ENCODE data around the gene TMEM62.
A peak's percentile ranks its signal among the peaks of the same experiment; 100 is the strongest.

Gene TMEM62

DNA sequence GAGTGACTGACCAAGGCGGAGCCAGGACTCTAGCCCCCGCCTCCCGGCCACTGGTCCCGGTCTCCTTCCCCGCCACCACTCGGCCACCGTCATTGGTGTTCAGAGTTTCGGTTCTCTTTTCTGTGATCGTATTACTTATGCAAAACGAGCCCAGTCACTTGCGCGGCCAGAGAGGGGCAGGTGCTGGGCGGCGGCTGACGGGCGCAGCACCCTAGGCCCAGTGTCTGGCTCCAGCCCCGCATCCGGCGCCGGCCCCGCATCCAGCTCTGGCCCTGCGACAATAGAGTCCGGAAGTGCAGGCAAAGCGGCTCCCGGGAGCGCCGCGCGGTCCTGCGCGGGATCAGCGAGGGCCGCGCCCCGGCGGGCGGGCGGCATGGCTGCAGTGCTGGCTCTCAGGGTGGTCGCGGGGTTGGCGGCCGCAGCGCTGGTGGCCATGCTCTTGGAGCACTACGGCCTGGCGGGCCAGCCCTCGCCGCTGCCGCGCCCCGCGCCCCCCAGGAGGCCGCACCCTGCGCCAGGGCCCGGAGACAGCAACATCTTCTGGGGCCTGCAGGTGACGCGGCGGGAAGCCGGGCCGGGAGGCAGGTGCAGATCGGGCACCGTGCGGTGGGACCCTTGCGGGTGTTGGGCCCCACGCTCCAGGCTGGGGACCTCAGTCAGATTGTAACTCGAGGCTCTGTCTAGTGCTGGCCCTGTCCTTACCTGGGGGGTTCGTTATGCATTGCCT, at the start of gene TMEM62:
Gene TMEM62, plus strand, starts transcription at position 157 of the 727 bp plus-strand sequence. Its CDS starts 217 bp downstream, at position 374.
- peak; percentile 8 for DNase-seq

DNA sequence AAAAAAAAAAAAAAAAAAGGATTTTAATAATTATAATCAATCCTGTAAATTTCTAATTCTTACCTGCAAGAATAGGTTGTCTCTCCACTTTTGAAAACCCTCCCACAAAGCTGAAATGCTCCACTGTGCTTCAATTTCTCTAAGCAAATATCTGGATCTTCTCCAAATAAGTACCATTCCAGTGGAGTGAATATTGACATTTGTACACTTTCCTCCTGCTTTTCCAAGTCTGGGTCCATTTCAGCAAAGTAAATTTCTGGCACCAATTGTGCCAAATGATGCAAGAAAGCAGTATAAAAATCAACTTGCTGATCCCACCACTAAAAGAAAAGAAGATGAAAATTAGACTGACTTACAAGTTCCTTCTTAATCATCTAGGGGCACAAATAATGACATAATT, 47.5 kb upstream of the TMEM62 start:
- no peak for DNase-seq

DNA sequence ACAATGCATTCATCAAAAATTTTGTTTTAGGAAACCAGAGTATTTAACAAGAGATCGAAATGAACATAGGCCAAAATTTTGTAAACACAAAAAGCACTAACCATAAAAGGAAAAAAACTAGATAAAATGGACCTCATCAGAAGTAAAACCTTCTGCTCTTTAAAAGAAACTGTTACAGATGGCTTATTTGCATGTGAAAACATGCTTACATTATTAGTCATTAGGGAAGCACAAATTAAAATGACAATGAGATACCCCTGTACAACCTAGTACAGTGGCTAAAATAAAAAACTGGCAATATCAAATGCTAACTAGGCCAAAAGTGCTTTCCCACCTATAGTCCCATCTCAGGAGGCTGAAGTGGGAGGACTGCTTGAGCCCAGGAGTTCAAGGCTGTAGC, 46.8 kb upstream of the TMEM62 start:
- no peak for DNase-seq

DNA sequence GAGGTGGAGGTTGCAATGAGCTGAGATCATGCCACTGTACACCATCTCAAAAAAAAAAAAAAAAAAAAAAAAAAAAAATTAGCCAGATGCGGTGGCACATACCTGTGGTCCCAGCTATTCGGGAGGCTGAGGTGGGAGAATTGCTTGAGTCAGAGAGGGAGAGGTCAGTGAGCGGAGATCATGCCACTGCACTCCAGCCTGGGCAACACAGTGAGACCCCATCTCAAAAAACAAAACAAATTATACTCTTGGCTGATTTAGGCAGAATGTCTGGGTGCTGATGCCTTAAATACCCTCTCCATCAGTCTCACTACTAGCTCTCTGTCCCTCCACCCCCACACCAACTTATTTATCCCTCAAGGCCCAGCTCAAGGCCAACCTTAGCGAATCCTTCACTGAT, 41.5 kb upstream of the TMEM62 start:
- DNase-seq: no peak

DNA sequence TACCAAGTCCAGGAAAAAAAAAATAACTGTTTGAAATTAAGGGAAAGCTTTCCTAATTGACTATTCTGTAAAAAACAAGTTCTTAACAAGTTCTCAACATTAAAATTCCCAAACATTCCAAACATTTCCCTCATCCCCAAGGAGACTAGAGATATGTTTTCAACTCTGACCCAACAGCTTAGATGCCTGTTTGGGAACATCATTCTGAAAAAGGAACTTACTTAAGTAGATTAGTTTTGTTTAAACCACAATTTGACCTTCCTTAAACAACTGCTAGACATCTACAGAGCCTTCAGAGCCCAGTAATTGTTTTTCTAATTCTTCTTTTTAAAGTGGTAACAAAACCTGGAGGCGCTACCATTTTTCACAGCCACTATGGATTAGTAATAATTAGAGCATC, 40.4 kb upstream of the TMEM62 start:
- DNase-seq: no peak

DNA sequence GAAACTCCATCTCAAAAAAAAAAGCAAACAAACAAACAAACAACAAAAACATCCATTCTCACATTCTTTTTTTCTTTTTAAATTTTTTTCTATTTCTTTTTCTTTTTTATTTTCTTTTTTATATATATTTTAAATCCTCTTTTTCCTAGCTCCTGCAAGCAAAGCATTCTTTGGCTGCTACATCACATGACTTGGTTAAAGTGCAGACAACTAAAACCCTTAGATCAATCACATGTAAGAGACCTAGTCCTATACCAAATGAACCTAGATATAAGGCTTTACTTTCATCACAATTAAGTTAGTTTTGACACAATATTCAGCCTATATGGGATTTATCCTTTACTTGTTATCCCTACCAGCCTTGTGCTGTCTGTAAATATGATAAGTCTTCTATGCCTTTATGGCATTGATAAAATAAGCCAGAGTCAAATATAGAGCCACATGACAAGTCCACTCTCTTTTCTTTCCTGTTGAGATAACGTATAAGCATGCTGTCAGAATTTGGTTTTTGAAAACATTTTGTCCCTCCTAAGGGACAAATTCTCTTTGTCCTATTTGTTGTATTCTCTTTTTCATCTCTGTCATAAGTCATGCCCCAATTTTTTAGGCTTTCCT, 38.9 kb upstream of the TMEM62 start:
- no peak for DNase-seq

DNA sequence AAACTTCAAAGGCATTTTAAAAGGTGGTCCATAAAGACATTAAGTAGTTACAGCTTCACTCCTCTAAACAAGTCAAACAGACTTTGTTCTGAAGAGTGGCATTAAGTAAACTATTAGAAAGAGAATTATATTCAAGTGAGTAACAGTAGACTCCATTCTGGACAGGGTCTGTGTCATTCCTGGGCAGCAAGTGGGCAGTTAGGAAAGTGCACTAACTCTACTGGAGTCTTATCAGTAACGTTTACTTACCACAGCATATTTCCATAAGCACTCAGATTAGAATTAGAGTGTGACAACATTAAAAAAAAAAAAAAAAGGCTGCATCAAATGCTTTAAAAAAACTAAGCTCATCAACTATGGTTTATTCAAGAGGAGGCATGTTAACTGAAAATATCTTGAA, 38.1 kb upstream of the TMEM62 start:
- no peak for DNase-seq

DNA sequence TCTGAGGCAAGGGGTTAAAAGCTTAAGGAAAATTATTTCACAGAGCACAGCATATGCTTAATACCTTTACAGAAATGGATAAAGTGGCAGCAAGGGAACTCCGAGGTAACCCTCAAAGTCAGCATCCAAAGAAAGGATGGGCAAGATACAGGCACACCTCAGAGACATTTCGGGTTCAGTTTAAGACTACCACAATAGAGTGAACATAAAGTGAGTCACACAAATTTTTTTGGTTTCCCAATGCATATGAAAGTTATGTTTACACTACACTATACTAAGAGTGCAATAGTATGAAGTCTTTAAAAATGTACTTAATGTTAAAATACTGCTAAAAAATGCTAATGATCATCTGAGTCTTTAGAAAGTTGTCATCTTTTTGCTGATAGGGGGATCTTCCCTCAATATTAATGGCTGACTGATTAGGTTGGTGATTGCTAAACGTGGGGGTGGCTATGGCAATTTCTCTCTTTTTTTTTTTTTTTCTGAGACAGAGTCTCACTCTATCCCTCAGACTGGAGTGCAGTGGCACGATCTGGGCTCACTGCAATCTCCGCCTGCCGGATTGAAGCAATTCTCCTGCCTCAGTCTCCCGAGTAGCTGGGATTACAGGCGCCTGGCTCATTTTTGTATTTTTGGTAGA, 37.6 kb upstream of the TMEM62 start:
- no peak for DNase-seq

DNA sequence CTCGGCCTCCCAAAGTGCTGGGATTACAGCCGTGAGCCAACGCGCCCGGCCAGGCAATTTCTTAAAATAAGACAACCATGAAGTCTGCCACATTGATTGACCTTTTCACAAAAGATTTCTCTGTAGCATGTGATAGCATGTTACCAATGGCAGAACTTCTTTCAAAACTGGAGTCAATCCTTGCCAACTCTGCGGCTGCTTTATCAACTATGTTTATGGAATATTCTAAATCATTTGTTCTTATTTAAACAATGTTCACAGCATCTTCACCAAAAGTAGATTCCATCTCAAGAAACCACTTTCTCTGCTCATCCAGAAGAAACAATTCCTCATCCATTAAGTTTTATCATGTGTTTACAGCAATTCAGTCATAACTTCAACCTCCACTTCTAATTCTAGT, 37.0 kb upstream of the TMEM62 start:
- no peak for DNase-seq

DNA sequence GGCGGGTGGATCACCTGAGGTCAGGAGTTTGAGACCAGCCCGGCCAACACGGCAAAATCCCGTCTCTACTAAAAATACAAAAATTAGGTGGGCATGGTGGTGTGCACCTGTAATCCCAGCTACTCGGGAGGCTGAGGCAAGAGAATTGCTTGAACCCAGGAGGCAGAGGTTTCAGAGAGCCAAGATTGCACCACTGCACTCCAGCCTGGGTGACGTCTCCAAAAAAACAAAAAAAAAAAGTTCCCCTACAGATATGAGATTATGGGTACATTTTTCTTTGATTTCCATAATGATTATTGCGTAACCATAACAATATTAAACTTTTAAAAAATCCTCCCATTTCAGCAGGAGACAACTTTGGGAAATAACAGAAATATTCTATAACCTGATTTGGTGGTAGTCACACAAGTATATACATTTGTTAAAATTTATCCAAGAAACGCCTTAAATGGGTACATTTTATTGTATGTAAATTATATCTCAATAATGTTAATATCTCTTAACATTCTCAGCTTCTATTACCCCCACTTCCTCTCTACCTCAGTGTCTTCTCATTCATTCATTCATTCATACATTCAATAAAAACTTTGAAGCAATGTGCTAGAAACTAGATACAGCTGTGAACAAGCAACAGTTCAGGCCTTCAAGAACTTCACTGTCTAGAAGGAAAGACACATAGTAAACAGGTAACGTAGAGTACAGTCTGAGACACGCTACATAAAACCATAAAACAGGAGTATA, 34.1 kb upstream of the TMEM62 start:
- no peak for DNase-seq

DNA sequence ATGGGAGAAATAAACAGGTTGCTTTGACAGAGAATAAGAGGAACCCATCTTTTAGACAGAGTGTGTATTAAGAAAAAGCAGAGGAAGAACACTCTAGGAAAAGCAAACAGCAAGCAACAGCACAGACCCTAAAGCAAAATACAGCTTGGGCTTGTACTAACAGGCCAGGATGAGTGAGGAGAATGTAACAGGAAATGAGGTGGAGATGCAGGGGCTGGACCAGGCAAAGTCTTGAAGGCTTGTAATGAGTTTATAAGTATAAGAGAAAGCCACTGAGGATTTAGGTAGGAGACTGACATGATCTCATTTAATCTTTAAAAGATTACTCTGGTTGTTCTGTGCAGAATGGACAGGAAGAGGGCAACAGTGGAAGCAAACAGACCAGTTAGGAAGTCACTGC, 32.4 kb upstream of the TMEM62 start:
- no peak for DNase-seq

DNA sequence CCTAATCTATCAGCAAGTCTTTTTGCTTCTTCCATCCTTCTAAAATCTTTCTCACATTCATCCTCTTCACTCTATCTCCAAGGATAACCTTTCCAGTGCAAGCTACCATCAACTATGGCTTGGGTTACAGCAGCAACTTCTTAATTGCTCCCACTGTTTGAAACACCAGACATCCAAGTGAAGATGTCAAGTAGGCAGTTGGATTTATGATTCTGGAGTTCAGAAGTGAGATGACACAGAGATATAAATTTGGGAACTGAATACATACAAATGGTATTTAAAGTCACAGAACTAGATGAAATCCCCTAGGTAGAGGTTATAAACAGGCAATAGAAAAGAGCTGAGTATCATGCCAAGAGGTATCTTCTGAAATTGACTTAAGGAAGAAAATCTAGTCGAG, 31.2 kb upstream of the TMEM62 start:
- no peak for DNase-seq

DNA sequence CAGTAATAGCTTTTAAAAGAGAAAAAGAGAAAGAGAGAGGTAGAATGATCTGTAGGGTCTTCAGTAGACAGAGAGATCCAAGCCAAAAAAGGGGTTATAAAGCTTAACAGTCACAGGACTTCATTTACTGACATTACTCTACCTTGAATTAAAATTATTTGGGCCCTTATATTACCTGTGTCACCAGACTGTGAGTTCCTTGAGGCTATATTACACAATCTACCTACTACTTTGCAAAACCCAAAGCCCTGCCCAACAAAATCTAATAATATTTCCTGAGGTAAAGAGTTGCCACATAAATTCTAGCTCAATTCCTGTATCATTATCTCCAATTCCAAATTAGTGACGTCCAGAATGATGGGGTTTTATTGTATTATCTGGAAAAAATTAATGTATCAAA, 29.5 kb upstream of the TMEM62 start:
- no peak for DNase-seq

DNA sequence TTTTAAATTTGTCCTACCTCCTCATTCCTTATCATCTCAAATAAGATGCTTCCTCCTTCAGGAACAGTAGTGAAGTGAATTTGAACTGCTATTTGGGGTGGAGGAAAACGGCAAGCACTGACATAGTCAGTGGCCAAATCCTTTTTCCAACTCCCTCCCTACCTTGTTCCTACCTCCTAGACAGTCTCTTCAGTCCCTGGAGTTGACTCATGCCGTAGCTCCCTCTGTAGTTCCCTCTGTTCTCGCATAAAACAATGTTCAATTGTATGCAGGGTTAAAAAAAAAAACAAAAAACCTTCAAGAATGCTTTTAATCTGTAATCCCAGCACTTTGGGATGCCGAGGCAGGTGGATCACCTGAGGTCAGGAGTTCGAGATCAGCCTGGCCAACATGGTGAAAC, 29.0 kb upstream of the TMEM62 start:
- no peak for DNase-seq

DNA sequence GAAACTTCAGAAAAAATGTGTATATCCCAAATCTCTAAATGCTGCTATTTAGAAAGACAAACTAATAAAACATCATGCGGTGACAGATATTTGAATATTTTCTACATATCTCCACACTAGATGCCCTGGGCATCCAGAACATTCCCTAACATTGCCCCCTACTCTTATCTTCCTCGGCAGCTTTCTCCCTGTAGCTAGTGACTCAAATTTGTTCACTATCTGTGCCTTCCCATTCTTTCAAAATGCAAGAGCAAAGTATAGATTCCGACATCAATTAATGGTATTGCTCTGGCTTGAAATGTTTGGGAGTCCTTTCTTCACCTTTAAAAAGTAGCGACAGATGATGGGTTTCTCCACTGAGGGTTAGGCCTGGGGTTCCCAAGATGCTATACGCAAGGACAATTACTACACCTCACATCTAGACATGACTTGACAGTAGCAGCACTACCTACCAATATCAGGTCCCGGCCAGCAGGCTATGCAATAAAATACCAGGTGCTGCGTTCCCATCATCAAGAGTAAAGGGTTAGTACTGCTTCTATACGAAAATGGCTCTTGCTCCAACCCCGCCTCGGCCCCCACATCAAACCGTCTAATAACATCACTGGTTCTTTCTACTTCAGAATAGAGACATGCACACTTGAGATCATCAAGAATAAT, 28.2 kb upstream of the TMEM62 start:
- DNase-seq: no peak

DNA sequence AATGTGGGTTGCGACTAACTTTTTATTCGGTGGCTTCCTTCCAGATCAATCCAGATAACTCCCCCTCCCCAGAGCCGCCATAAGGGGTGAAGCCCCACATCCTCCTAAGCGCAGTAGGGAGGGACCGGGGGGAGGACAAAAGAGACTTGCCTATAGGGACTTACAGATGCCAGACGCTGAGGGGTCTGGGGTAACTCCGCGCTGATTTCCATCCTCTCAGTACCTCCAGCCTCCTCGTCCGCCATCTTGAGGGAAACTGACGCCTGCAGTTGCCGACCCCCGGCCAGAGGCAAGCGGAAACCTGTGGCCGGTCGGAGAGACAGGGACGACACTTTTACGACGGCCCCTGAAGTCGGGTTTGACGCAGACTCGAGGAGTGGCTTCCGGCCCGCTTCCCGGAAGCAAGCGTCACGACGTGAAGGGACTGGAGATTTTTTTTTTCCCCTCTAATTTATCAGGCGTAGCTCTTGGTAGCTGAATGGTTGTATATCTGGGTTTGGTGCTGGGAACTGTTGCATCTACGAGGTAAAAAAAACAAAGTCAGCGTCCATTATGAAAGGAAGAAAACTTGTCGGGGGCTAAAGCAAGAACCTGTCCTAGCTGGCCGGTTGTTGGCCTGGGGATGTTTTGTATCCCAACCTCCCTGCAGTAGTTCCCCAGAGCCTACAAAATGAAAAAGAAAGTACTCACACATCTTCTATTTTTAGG, 27.5 kb upstream of the TMEM62 start, which contains the start of gene UBR1:
Gene UBR1, minus strand, starts transcription at position 261 of the 708 bp plus-strand sequence. Its CDS starts 16 bp downstream, at position 245.
- peak; percentile 70 for DNase-seq

DNA sequence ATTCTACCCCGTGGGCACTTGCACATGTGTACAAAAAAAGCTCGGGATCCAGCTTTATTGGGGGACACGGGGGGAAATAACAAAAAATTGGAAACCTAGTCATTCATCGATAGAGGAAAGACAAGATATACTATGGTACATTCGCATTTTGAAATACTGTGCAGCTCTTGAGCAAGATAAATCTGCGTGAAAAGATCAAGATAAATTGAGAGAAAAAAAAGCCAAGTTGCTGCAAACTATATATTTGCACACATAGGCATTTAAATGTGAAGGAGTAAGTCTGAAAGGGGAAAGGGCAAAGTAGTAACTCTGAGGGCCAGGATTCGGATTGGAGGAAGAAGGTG, 26.9 kb upstream of the TMEM62 start:
- no peak for DNase-seq

DNA sequence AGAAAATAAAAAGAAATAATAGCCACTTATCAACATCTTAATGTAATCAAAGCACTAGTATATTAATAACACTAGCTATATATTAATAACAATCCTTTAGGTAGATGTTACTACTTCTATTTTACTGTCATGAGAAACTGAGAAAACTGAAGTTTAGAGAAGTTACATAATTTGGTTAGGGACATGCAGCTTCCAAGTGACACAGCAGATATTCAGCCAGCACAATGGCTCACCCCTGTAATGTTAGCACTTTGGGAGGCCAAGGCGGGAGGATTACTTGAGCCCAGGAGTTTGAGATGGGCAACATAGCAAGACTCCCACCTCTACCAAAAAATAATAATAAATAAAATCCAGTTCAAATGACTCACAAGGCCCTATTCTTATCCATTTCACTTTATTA, 25.6 kb upstream of the TMEM62 start:
- no peak for DNase-seq

DNA sequence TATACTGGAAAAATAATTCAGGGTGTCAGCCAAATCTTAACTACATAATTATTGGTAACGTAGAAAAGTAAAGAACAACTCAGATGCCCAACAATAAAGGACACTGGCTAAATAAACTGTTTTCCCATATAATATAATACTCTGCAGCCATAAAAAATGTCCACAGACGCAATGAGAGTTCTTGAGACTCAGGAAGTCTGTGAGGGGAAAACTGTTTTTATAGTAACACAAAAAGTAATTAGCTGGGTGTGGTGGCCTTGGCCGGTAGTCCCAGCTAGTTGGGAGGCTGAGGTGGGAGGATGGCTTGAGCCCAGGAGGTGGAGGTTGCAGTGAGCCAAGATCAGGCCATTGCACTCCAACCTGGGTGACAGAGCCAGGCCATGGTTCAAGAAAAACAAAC, 22.0 kb upstream of the TMEM62 start:
- DNase-seq: no peak

DNA sequence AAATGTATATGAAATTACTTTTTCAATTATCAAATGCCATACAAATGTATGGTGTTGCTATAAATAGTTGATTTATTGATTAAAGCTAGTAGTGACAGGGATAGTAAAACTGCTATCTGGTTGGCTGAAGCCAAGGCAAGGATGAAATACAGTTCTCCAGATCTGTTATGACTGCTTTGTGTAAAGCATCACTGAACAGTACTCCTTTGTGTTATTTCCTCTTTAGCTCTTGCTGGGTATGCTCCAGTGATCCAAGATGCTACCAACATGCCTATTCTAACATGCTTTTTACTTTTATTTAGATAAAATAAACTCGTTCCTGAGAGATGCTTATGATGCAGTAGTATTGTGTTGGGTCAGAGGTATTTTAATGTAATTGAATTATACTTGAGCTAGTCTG, 15.1 kb upstream of the TMEM62 start:
- DNase-seq: no peak

DNA sequence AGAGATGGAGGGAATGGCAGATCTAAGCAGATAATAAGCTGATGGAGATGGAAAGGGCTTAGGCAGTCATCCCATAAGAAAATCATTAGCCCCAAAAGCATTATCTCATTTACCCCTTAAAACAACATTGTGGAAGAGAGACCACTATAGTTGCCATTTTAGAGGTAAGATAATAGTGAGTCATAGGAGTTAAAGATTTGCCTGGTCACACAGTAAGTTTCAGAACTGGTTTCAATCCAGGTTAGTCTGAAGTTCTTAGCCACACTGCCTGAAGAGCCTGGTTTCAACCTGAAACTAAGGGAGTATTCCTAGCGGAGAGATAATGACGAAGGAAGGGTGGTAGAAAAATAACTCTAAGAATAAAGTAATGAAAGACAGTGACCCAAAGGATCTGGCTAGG, 14.6 kb upstream of the TMEM62 start:
- no peak for DNase-seq

DNA sequence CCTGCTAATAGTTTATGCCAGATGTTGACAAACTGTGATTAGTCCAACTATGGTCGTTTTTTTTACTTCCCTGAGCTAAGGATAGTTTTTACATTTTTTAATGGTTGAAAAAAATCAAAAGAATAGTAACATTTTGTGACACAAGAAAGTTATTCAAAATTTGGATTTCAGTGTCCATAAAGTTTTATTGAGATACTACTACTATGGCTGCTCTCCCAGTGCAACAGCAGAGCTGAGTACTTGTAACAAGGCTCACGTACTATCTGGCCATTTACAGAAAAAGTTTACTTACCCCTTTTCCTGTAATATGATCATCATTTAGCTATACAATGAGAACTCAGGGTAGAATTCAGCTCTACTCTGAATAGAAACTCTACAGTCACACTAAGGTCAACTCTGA, 11.5 kb upstream of the TMEM62 start:
- DNase-seq: no peak

All from NCI-H446 treated with DMSO at 0.1 percent for 48 hours (cell line).